GM13976 (cell line): ENCODE measurements around the gene XAF1.

Source experiments
- DNase-seq: peaks from one replicate; pipeline ENCODE4 v3.0.0; 2012; ENCODE audit warnings: low spot score
- in situ Hi-C: fragments of 300-500 bp; cut with MboI; formaldehyde crosslinking; loops from one replicate; pipeline ENCODE4 v1.12.0; 2022; ENCODE audit warnings: low sequenced_read_pairs, mixed read lengths, inconsistent platforms; ENCODE audit not compliant: unreplicated experiment
- TF ChIP-seq, protein P1 (sequence below): IDR thresholded peaks from 2 replicates; pipeline ENCODE4 v1.5.1; 2012; ENCODE audit warnings: borderline replicate concordance, mild to moderate bottlenecking; ENCODE audit not compliant: insufficient read depth; ENCODE audit errors: extremely low read depth, missing control alignments, control extremely low read depth

The XAF1 gene

DNA sequence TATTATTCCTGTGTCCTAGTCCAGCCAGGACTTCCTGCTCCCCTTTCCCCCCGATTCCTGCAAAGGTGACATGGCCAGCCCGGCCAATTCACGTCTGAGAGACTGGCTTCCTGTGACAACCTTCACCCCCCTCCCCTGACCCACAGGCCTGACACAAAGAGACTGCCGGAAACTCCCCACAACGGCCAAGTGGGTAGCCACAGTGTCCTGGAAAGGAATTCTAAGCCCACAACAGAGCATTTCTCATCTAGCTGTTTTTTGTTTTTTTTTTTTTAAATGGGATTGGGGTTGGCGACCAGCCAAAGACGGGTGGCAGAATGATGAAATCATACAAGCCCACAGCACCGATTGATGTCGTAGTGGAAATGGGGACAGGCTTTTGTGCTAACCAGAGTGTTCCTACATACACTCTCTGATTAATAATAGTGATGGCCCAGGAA, 2.8 kb upstream of the XAF1 start:
- DNase-seq: peak; percentile 33
- TF ChIP-seq, protein P1, sequence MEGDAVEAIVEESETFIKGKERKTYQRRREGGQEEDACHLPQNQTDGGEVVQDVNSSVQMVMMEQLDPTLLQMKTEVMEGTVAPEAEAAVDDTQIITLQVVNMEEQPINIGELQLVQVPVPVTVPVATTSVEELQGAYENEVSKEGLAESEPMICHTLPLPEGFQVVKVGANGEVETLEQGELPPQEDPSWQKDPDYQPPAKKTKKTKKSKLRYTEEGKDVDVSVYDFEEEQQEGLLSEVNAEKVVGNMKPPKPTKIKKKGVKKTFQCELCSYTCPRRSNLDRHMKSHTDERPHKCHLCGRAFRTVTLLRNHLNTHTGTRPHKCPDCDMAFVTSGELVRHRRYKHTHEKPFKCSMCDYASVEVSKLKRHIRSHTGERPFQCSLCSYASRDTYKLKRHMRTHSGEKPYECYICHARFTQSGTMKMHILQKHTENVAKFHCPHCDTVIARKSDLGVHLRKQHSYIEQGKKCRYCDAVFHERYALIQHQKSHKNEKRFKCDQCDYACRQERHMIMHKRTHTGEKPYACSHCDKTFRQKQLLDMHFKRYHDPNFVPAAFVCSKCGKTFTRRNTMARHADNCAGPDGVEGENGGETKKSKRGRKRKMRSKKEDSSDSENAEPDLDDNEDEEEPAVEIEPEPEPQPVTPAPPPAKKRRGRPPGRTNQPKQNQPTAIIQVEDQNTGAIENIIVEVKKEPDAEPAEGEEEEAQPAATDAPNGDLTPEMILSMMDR: no peak
- in situ Hi-C loops: no loop called here

DNA sequence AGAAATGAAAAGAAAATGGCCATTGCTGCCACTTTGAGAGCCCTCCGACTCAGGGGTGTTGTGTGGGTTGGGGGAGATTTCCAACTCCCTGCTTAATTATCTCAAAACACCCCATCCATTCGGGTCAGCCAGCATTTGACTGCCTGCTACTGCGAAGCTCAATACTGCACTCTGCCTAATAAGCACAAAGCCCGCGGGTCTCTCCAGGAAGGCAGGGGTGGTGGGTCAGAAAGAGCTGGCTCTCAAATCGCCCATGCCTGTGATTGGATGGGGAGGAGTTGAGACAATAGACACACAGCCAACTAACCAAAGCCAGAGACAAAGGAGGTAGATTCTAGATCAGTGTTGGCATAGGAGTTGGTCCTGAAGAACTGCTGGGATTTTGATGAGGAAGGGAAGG, 2.3 kb upstream of the XAF1 start:
- DNase-seq: no peak
- TF ChIP-seq, protein P1: no peak
- in situ Hi-C loops: no loop called here

DNA sequence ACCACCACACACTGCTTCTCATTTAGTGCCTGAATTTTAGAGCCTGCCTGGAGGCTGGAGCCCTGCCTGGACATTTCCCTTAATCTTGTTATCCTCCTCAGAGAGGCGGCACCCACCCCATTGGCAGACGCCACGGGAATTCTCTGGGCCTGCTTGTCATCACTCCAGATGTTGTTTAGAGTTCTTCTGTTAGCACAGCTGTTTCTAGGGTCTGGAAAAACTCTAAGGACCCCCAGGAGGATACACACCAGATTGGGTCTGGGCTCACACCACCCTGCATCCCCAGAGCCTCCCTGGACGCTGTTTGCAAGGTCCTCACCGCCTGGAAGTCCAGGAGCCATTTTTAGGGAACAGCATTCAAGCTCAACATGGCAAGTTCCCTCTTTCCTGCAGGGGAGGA, 565 bp upstream of the XAF1 start:
- in situ Hi-C loops: no loop called here
- TF ChIP-seq, protein P1: no peak
- no peak for DNase-seq

- in situ Hi-C loops: no loop called here
- peak; percentile 18 for DNase-seq
- TF ChIP-seq, protein P1: no peak
Measured at GRCh38 chr17:6756425-6757031, 682 bp downstream of the XAF1 start.

DNA sequence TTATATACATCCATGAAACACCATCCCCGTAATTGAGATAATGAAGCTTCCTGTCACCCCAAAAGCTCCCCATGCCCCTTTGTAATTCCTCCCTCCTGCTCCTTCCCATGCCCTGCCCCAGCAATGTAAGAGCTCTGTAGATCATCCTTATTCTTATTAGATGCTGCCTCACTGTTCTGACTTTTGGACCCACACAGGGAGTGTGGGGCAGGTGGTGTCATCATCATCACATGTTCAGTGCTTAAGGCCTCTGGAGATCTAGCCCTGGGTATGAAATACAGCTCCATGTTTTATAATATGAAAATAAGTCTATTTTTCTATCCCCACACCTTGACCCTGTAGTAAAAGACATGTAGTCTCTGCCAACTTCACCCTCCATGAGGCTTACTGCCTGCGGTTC, 1.9 kb downstream of the XAF1 start:
- DNase-seq: no peak
- TF ChIP-seq, protein P1: no peak
- in situ Hi-C loops: no loop called here

GRCh38 chr17:6761779-6762178, 5.9 kb downstream of the XAF1 start:
- no peak for DNase-seq
- TF ChIP-seq, protein P1: no peak
- in situ Hi-C loops: no loop called here
